ENCODE measurements around the gene RASGEF1C.

Gene RASGEF1C

DNA sequence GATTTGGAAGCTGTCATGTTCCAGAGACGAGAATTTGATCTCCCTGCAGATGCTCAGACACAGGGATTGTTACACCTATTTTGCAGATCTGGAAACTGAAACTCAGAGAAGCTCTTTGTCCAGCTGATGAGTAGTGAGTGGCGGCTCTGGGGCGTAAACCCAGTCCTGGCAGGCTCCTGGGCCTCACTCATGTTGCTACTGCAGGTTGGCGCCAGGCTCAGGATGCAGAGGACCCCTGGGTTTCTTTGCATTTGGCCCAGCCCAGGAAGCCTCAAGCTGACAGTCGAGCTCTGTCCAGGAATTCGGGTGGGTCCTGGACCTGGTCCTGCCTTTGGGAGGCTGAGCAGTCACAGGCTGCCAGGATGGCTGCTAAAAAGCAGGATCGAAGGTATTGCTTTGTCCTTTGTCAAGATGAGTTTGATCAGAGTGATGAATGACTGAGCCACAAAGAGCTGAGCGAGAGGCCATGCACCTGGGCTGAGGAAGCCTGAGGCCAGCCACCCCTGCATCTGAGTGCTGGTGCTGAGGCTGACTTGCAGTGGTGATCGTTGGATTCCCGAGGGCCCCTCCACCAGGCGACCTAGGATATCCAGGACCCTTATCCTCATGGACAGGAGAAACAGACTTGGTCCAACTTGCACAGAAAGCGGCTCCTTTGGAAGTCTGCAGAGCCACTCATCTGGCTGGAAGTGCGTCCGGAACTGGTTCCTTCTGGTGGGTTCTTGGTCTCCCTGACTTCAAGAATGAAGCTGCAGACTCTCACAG is 129.1 kb downstream of the RASGEF1C start:
- Histone ChIP-seq H3K9me3 (ENCODE audit: severe bottlenecking) (no peaks in the 10 kb centered on the region), H3K27ac (no peak overlapping the region), H3K4me3 (ENCODE audit: low read depth, low read length) (no peak overlapping the region), H3K27me3 (ENCODE audit: insufficient read depth, low read depth, severe bottlenecking) (no peaks in the 10 kb centered on the region), H3K36me3 (no peaks in the 10 kb centered on the region)
- TF ChIP-seq, protein P1, sequence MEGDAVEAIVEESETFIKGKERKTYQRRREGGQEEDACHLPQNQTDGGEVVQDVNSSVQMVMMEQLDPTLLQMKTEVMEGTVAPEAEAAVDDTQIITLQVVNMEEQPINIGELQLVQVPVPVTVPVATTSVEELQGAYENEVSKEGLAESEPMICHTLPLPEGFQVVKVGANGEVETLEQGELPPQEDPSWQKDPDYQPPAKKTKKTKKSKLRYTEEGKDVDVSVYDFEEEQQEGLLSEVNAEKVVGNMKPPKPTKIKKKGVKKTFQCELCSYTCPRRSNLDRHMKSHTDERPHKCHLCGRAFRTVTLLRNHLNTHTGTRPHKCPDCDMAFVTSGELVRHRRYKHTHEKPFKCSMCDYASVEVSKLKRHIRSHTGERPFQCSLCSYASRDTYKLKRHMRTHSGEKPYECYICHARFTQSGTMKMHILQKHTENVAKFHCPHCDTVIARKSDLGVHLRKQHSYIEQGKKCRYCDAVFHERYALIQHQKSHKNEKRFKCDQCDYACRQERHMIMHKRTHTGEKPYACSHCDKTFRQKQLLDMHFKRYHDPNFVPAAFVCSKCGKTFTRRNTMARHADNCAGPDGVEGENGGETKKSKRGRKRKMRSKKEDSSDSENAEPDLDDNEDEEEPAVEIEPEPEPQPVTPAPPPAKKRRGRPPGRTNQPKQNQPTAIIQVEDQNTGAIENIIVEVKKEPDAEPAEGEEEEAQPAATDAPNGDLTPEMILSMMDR (IDR thresholded peaks at IDR 0.05; ENCODE audit: low read depth, low read length), result no peak
- DNase-seq, result no peak

DNA sequence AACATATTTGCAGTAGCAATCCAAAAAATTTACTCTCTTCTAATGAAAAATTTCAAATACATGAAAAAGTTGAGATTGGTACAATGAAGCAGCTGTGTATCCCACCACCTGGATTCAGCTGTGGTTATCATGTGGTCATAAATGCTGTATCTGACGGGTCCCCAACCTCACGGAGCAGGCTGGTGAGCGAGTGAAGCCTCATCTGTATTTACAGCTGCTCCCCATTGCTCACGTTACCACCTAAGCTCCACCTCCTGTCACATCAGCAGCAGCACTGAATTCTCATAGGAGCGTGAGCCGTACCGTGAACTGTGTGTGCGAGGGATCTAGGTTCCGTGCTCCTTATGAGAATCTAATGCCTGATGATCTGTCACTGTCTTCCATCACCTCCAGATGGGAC is 130.7 kb downstream of the RASGEF1C start:
- TF ChIP-seq, protein P1 (IDR thresholded peaks at IDR 0.05; ENCODE audit: low read depth, low read length), result no peak
- no peak for DNase-seq

DNA sequence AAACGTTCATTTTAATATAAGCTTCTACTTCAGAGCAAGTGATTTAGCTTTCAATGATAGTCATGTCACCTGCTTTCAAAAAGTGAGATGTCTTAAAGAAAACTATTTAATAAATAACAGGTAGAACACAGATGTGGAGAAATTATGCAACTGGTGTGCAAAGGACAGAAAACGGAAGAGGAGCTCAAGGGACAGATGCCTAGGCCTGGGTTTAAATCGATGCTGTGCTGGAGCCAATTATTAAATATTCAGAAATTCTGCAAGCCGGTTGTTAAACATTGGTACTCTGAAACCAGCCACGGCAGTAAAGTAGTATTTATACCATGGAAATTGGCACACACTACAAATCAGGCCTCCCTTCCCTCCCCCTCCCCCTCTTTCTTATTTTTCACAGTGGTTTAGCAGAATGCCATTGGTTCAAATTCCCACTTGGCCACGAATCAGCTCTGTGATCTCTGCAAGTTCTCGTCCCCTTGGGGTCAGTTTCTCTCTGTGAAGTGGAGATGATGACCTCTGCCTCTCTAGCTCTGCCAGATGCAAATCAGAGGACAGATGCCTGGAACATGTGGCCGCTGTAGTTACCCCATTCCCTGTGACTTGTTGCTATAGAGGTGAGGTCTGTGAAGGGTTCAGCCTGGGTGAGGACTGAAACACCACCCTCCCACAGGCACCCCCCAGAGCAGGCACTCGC is 131.3 kb downstream of the RASGEF1C start:
- TF ChIP-seq, protein P1 (IDR thresholded peaks at IDR 0.05; ENCODE audit: low read depth, low read length), result no peak
- H3K27ac ChIP-seq, result no peak overlapping the region
- H3K27me3 ChIP-seq (ENCODE audit: insufficient read depth, low read depth, severe bottlenecking), result no peaks in the 10 kb centered on the region
- no peak for DNase-seq
- no peaks in the 10 kb centered on the region for H3K36me3 ChIP-seq
- H3K9me3 ChIP-seq (ENCODE audit: severe bottlenecking), result peaks cover under 1% of the 10 kb centered on the region
- no peak overlapping the region for H3K4me3 ChIP-seq (ENCODE audit: low read depth, low read length)

More for the DNA sequence above, 130.7 kb downstream of the RASGEF1C start:
- Histone ChIP-seq H3K27me3 (ENCODE audit: insufficient read depth, low read depth, severe bottlenecking) (no peaks in the 10 kb centered on the region), H3K9me3 (ENCODE audit: severe bottlenecking) (no peaks in the 10 kb centered on the region), H3K4me3 (ENCODE audit: low read depth, low read length) (no peak overlapping the region), H3K36me3 (no peaks in the 10 kb centered on the region), H3K27ac (no peak overlapping the region)

DNA sequence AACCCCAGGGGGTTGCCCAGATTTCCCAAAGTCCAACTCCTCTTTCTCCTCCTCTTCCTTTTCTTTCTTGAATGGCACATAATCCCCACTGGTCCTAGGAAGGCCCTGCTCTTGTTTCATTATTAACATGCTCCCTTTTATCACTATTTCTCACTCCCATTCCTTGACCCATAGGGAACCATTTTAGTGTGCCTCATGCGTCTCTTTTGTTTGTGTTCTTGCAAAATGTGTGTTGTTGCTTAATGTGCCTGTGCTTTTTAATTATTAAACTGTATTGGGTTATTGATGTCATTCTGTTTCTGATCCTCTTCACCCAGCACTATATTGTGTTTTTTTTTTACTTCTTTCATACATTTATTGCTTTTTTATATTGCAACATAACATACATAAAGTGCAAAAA is 133.3 kb downstream of the RASGEF1C start:
- no peaks in the 10 kb centered on the region for H3K27me3 ChIP-seq (ENCODE audit: insufficient read depth, low read depth, severe bottlenecking)
- TF ChIP-seq, protein P1 (IDR thresholded peaks at IDR 0.05; ENCODE audit: low read depth, low read length), result no peak
- no peak for DNase-seq
- peaks cover 8% of the 10 kb centered on the region for H3K9me3 ChIP-seq (ENCODE audit: severe bottlenecking)
- H3K36me3 ChIP-seq, result no peaks in the 10 kb centered on the region; the same call in 1 of the 2 replicates
- no peak overlapping the region for H3K4me3 ChIP-seq (ENCODE audit: low read depth, low read length)
- no peak overlapping the region for H3K27ac ChIP-seq

DNA sequence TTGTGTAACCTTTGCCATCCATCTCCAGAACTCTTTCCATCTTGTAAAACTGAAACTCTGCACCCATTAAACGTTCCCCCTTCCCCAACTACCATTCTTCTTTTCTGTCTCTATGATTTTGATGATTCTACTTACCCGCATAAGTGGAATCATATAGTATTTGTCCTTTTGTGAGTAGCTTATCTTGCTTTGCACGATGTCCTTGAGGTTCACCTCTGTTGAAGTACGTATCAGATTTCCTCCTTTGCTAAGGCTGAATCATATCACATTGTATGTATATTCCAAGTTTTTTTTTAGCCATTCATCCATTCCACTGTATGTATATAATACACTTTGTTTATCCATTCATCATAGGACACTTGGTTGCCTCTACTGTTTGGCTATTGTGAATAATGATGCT is 134.5 kb downstream of the RASGEF1C start:
- no peak for DNase-seq
- TF ChIP-seq, protein P1 (IDR thresholded peaks at IDR 0.05; ENCODE audit: low read depth, low read length), result no peak
- Histone ChIP-seq H3K27me3 (ENCODE audit: insufficient read depth, low read depth, severe bottlenecking) (no peaks in the 10 kb centered on the region), H3K4me3 (ENCODE audit: low read depth, low read length) (no peak overlapping the region), H3K9me3 (ENCODE audit: severe bottlenecking) (peaks cover 8% of the 10 kb centered on the region), H3K27ac (no peak overlapping the region), H3K36me3 (no peaks in the 10 kb centered on the region; the same call in 1 of the 2 replicates)

Measured in WERI-Rb-1 (cell line).